GM23248 (cell line): ENCODE measurements around the gene ATP8B3. TPM values are rescaled to one million over a fixed set of nuclear protein-coding genes. Genes with fewer than 3 reads are reported as not detected.
"Not testable (repeated sequence)": the region's sequence is repeated elsewhere in the genome, so short reads cannot be mapped to it uniquely, and the experiment has no call there.

Experiments
- DNase-seq: peaks from one replicate; pipeline ENCODE4 v3.0.0-alpha.2; 2015
- H2AFZ ChIP-seq: fragments of 200-600 bp; sonication (generic); 2 replicates; pipeline ENCODE4 v1.6.1; 2016; ENCODE audit warnings: antibody characterized with exemption
- H3F3A ChIP-seq: fragments of 200-600 bp; sonication (generic); 2 replicates; pipeline ENCODE4 v1.6.1; 2016; ENCODE audit warnings: mild to moderate bottlenecking, antibody characterized with exemption, mixed run types; ENCODE audit not compliant: insufficient read depth
- H3K27ac ChIP-seq: fragments of 200-600 bp; sonication (generic); 2 replicates; pipeline ENCODE4 v1.5.1; 2016; ENCODE audit warnings: mild to moderate bottlenecking
- H3K27me3 ChIP-seq: fragments of 200-600 bp; sonication (generic); replicated peaks from 2 replicates; pipeline ENCODE4 v1.6.1; 2016; ENCODE audit warnings: mild to moderate bottlenecking; ENCODE audit not compliant: insufficient read depth
- H3K36me3 ChIP-seq: fragments of 200-600 bp; sonication (generic); 2 replicates; pipeline ENCODE4 v1.6.1; 2016; ENCODE audit warnings: low read depth, mild to moderate bottlenecking
- H3K4me1 ChIP-seq: fragments of 200-600 bp; sonication (generic); 2 replicates; pipeline ENCODE4 v1.6.1; 2016; ENCODE audit warnings: mild to moderate bottlenecking; ENCODE audit not compliant: insufficient read depth
- H3K4me2 ChIP-seq: fragments of 200-600 bp; sonication (generic); one replicate; pipeline ENCODE4 v1.6.1; 2016; ENCODE audit warnings: mild to moderate bottlenecking; ENCODE audit not compliant: unreplicated experiment
- H3K4me3 ChIP-seq: fragments of 200-600 bp; sonication (generic); 2 replicates; pipeline ENCODE4 v1.5.1; 2016; ENCODE audit warnings: mild to moderate bottlenecking
- H3K79me2 ChIP-seq: fragments of 200-600 bp; sonication (generic); 2 replicates; pipeline ENCODE4 v1.6.1; 2016; ENCODE audit warnings: mild to moderate bottlenecking; ENCODE audit not compliant: insufficient read depth
- H3K9ac ChIP-seq: fragments of 200-600 bp; sonication (generic); 2 replicates; pipeline ENCODE4 v1.6.1; 2016; ENCODE audit warnings: mild to moderate bottlenecking
- H3K9me2 ChIP-seq: fragments of 200-600 bp; sonication (generic); 2 replicates; pipeline ENCODE4 v1.6.1; 2016; ENCODE audit warnings: mixed run types, mild to moderate bottlenecking, moderate library complexity; ENCODE audit not compliant: insufficient read depth
- H3K9me3 ChIP-seq: fragments of 200-600 bp; sonication (generic); one replicate; pipeline ENCODE4 v1.6.1; 2017; ENCODE audit warnings: low read depth
- H4K20me1 ChIP-seq: fragments of 200-600 bp; sonication (generic); 2 replicates; pipeline ENCODE4 v1.6.0; 2016; ENCODE audit not compliant: insufficient read depth
- EZH2 ChIP-seq: fragments of 200-600 bp; sonication (generic); IDR thresholded peaks from 2 replicates; pipeline ENCODE4 v1.6.1; 2018; ENCODE audit warnings: antibody characterized with exemption, mild to moderate bottlenecking; ENCODE audit not compliant: insufficient read depth, poor library complexity, severe bottlenecking
- EZH2phosphoT487 ChIP-seq: fragments of 200-600 bp; sonication (generic); IDR thresholded peaks from 2 replicates; pipeline ENCODE4 v1.6.1; 2018; ENCODE audit warnings: antibody characterized with exemption, moderate library complexity, mild to moderate bottlenecking, low read depth; ENCODE audit not compliant: insufficient read depth
- WGBS, 2 experiments: methylation state at CpG; one replicate each; pipeline ENCODE4 v1.1.6; 2015 to 2017; ENCODE audit warnings: low lambda C conversion rate in 2 of 2, low coverage in 1 of 2; ENCODE audit errors: missing lambda C conversion rate in 2 of 2; 5-methylcytosine and 5-hydroxymethylcytosine counted together
- in situ Hi-C: fragments of 300-500 bp; cut with MboI; formaldehyde crosslinking; loops from 2 replicates; pipeline ENCODE4 v1.15.0; 2020
- polyA plus RNA-seq: library from polyadenylated mRNA; unstranded; fragments of >200 nt; fragmentation: Nextera tagmentation; extraction: Ambion mirVana; gene quantifications from 2 replicates; pipeline ENCODE4 v1.2.1, GENCODE V29; 2016
- total RNA-seq: library from RNA; depleted of rRNA; stranded (reverse); fragments of >200 nt; shearing (Covaris generic); gene quantifications from 2 replicates; pipeline ENCODE4 v1.2.3, GENCODE V29; 2014

ATP8B3 gene
- total and polyA plus RNA-seq, 2 experiments from 2014 or later: 0.32 to 1.8 TPM

DNA sequence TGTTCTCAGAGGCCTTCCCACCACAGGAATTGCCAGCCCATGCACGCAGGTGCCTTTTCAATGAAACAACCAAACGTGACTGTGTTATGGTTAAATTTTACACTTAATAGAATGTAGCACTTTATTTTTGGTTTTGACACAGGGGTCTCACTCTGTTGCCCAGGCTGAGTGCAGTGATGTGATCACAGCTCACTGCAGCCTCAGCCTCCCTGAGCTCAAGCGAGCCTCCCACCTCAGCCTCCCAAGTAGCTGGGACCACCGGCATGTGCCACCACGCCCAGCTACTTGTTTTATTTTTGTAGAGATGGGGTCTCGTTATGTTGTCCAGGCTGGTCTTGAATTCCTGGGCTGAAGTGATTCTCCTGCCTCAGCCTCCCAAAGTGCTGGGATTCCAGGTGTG lies 7.2 kb downstream of the ATP8B3 start:
- no peak overlapping the region for H2AFZ ChIP-seq
- no peak for DNase-seq
- 97 to 99% methylated on average over 6 of the region's 6 CpGs for WGBS, 2 experiments
- H3K9me2 ChIP-seq: no peaks in the 10 kb centered on the region
- H3K79me2 ChIP-seq: no peaks in the 10 kb centered on the region
- H3K27me3 ChIP-seq: no peaks in the 10 kb centered on the region
- no peaks in the 10 kb centered on the region for H3F3A ChIP-seq
- H4K20me1 ChIP-seq: no peaks in the 10 kb centered on the region
- H3K4me1 ChIP-seq: no peaks in the 10 kb centered on the region
- in situ Hi-C loops: no loop called here
- H3K36me3 ChIP-seq: no peaks in the 10 kb centered on the region
- TF ChIP-seq EZH2 (no peak), EZH2phosphoT487 (no peak)
- H3K4me3 ChIP-seq: no peak overlapping the region
- no peak overlapping the region for H3K27ac ChIP-seq
- no peaks in the 10 kb centered on the region for H3K9me3 ChIP-seq
- no peak overlapping the region for H3K4me2 ChIP-seq
- H3K9ac ChIP-seq: no peak overlapping the region

DNA sequence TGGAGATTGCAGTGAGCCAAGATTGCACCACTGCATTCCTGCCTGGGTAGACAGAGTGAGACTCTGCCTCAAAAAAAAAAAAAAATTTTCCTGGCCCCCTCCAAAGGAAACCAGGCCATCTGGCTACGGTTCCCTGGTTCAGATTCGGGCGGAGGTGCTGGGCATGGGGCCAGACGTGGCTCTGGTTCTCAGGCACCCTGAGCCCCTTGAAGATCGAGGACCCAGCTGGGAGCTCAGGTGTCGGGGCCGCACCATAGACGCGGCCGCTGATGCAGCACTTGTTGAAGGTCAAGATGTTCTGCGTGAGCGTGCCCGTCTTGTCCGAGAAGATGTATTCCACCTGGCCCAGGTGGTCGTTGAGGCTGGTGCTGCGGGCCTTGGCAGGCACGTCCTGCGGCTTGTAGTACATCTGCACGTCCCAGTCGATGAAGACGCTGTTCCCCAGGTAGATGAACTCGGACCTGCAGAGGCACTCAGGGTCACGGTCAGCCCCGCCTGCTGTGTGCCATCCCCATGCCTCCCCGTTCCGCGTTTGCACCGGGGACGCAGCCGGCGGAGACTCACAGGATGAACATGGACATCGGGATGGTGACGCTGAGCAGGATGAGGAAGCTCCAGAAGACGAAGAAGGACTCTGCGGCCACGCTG lies 12.3 kb downstream of the ATP8B3 start:
- Histone ChIP-seq H3K4me3 (no peak overlapping the region), H3K4me2 (no peak overlapping the region), H3K9me2 (no peaks in the 10 kb centered on the region), H2AFZ (no peak overlapping the region), H3K27me3 (no peaks in the 10 kb centered on the region), H3K79me2 (no peaks in the 10 kb centered on the region), H4K20me1 (no peaks in the 10 kb centered on the region), H3K9me3 (no peaks in the 10 kb centered on the region), H3K27ac (no peak overlapping the region), H3K4me1 (no peaks in the 10 kb centered on the region), H3K36me3 (no peaks in the 10 kb centered on the region), H3K9ac (no peak overlapping the region), H3F3A (no peaks in the 10 kb centered on the region)
- no peak for DNase-seq
- in situ Hi-C loops: no loop called here
- WGBS, 2 experiments: 76 to 78% methylated on average over 36 of the region's 36 CpGs
- no peak for TF ChIP-seq EZH2phosphoT487
- no peak for TF ChIP-seq EZH2

DNA sequence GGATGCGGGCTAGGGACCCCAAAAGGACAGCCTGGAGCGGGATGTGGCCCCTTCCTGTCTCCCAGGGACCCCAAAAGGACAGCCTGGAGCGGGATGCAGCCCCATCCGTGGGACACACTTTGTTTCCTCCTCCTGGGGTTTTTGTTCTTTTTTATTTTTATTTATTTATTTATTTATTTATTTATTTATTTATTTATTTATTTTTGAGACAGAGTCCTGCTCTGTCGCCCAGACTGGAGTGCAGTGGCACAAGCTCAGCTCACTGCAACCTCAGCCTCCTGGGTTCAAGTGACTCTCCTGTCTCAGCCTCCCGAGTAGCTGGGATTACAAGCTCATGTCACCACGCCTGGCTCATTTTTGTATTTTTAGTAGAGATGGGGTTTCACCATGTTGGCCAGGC lies 14.8 kb downstream of the ATP8B3 start:
- H3K27ac ChIP-seq, H3K4me3 ChIP-seq, H3K9ac ChIP-seq, H3K79me2 ChIP-seq, H3K27me3 ChIP-seq, H2AFZ ChIP-seq, H3K9me3 ChIP-seq, H3F3A ChIP-seq, H3K4me1 ChIP-seq, in situ Hi-C loops, DNase-seq, H4K20me1 ChIP-seq, H3K36me3 ChIP-seq, H3K4me2 ChIP-seq, H3K9me2 ChIP-seq: not testable (repeated sequence)
- WGBS, 2 experiments: 71 to 79% methylated on average over 7 of the region's 7 CpGs

DNA sequence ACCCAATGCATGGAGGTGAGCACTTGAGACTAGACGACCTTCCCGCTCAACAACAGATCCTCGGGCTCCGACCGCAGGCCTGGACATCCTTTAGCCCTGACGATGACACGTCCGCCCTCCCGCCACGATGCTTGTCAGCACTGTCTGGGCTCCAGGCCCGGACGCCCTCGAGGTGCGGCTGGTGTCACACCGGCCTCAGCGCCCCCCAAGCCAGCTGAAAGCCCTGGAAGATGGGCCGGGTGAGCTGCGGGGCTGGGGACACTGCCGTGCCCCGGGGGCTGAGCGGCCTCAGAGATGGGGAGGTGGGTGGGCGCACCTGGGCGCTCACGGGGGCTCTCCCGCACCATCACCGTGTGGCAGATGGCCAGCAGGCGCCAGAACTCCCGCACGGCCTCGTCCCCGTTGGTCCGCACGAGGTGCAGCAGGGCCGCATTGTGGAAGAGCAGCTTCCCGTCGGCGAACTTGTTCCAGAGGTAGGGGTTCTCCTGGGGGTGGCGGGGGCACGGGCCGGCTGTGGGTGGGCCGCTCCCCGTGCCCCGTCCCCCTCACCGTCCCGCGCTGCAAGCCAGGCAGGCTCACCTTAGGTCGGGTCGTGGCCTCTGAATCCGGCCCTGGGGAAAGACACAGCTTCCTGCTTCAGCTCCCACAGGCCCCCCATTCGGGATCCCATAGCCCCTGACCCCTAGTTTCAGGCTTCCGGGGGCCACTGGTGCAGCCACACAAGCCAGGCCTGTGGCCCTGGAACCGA lies 15.5 kb downstream of the ATP8B3 start:
- no peak overlapping the region for H3K27ac ChIP-seq
- no peaks in the 10 kb centered on the region for H4K20me1 ChIP-seq
- in situ Hi-C loops: no loop called here
- H3K79me2 ChIP-seq: no peaks in the 10 kb centered on the region
- no peaks in the 10 kb centered on the region for H3K27me3 ChIP-seq
- no peak for DNase-seq
- WGBS, 2 experiments: 35 to 56% methylated on average over 32 to 44 of the region's 52 CpGs
- no peaks in the 10 kb centered on the region for H3K9me3 ChIP-seq
- TF ChIP-seq EZH2phosphoT487 (no peak), EZH2 (no peak)
- no peaks in the 10 kb centered on the region for H3K9me2 ChIP-seq
- H3K9ac ChIP-seq: no peak overlapping the region
- no peaks in the 10 kb centered on the region for H3K4me1 ChIP-seq
- H3K4me2 ChIP-seq: no peak overlapping the region
- no peak overlapping the region for H2AFZ ChIP-seq
- no peaks in the 10 kb centered on the region for H3F3A ChIP-seq
- no peaks in the 10 kb centered on the region for H3K36me3 ChIP-seq
- no peak overlapping the region for H3K4me3 ChIP-seq
